HUDEP-2 (cell line): ENCODE data around the gene XCL1.
"Not testable (repeated sequence)": the region's sequence is repeated elsewhere in the genome, so short reads cannot be mapped to it uniquely, and the experiment has no call there.

Source experiments
- DNase-seq, 76 experiments: peaks; one replicate each; lab custom pipeline; 2025; ENCODE audit not compliant: unreplicated experiment in 76 of 76; lab: John Stamatoyannopoulos, UW

XCL1 gene

DNA sequence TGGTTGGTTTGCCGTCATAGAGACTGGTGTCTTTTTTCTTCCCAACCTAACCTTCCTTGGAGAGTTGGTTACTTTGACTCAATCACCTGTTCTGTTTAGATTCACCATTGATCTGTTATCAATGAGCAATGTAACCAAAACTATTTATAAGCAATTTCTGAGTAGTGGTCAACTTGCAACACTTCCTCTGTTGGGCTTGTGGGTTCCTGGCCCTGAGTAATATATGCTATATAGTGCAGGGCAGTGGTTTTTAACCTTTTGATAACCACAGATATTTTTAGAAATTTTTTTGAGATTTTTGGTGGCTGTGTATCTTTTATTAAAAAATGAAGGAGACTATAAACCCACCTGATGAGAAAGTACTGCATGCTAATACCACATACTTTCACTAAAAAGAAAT, 9.4 kb upstream of the XCL1 start:
- no peak for DNase-seq

- no peak for DNase-seq
Measured at GRCh38 chr1:168567568-168567967, 8.8 kb upstream of the XCL1 start.

GRCh38 chr1:168568346-168568745, 8.1 kb upstream of the XCL1 start:
- DNase-seq: no peak

DNA sequence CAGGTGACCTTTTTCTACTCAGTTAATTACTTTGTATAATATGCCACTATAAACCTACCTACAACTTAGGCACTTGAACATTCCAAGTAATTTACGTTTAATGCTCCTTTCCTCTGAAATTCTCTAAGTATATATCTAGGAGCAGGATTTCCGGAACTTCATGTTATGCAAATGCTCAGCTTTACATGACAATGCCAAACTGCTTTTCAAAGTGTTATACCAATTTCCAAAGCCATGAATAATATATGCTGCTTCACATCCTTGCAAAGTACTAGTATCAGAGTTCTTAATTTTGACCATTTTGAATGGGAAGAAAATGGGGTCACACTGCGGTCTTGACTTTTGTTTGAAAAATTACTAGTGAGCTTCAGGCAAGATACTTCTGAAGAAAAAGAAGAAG, 5.8 kb upstream of the XCL1 start:
- DNase-seq: no peak

- DNase-seq: no peak
Measured at GRCh38 chr1:168572633-168573032, 3.8 kb upstream of the XCL1 start.

- DNase-seq: peak in 1 of 76 experiments; percentile 2
Measured at GRCh38 chr1:168574234-168574633, 2.2 kb upstream of the XCL1 start.

GRCh38 chr1:168578531-168579185, 2.3 kb downstream of the XCL1 start:
- not testable (repeated sequence) for DNase-seq

DNA sequence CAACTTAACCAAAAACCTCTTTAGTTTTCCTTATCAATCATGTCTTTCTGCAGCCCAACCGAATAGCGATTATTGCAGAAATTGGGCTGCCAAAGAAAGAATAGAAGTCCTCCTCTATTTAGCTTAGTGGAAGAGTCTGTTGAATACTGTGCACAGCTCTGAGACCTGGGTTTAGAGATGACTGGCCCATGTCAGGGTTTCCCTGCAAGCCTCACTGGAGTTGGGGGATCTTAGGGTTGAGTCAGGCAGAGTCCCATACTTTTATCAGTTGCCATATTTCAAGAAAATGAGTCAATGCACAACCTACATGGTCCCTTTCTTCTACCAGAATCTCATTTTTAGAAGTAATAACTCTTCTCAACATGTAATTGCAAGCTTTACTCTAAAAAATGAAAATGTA, 3.9 kb downstream of the XCL1 start:
- DNase-seq: not testable (repeated sequence)

GRCh38 chr1:168580991-168581390, 4.6 kb downstream of the XCL1 start:
- not testable (repeated sequence) for DNase-seq

GRCh38 chr1:168581817-168582572, 5.6 kb downstream of the XCL1 start:
- DNase-seq: no peak

GRCh38 chr1:168582688-168583336, 6.4 kb downstream of the XCL1 start:
- DNase-seq: no peak

GRCh38 chr1:168583571-168583970, 7.2 kb downstream of the XCL1 start:
- no peak for DNase-seq

DNA sequence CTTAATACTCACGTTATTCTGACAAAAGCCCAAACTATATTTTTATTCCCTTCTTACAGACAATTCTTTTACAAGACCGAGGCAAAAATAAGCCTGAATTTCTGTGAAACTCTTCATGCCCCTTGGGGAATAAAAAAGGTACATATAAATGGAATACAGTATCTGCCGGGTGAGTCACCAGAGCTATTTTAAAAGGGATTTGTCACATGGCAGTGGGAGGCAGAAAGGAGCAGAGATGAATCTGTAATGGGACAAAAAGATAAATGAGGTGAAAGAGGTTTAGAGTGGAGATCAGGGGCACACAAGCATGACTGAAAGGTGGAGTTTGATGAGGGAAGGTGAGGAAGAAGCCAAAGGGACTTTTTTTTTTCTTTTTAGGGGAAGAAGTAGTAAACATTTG, 8.8 kb downstream of the XCL1 start:
- DNase-seq: no peak

GRCh38 chr1:168585937-168586336, 9.5 kb downstream of the XCL1 start:
- DNase-seq: no peak

GRCh38 chr1:168589167-168589566, 12.8 kb downstream of the XCL1 start:
- no peak for DNase-seq

DNA sequence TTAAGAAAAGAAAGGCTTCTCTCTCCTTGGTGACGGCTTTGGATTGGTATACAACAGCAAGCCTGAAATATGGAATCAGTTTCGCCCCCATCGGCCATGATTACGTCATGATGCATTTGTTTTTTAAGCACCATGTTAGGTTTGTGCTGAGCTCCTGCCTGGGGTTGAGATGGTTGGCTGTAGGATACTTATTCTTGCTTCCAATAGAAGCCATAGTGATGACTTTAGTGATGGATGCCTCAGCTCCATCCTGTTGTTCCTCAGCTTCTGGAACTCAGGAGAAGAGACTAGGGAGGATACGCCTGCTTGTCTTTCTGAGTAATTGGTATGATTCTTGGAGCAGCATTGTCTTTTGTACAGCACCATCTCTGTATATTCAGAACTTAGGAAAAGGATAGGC, 14.7 kb downstream of the XCL1 start:
- no peak for DNase-seq

GRCh38 chr1:168591641-168592250, 15.3 kb downstream of the XCL1 start:
- DNase-seq: no peak

- DNase-seq: not testable (repeated sequence)
Measured at GRCh38 chr1:168595403-168595802, 19.0 kb downstream of the XCL1 start.

DNA sequence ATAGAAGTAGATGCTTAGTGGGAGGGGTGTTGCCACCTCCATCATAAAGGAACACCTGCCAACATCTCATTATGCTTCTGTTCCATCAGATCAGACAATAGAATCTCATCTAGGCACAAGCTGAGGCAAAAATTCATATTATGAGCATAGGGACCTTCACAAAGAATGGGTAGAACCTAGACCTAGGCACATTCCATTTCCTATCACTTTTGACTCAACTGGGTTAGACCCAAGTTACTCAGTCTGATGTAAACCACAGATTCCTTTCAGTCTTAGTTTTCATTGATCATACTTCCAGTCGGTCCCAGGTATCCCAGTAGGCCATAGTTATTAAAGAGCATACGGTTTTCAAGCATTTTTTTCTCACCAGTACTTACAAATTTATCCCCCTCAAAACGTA, 21.7 kb downstream of the XCL1 start:
- no peak for DNase-seq

GRCh38 chr1:168598892-168599291, 22.5 kb downstream of the XCL1 start:
- DNase-seq: no peak

- DNase-seq: no peak
Measured at GRCh38 chr1:168599641-168600040, 23.2 kb downstream of the XCL1 start.
